Measurements from ENCODE around the gene VPS33A. TPM values are rescaled to one million over a fixed set of nuclear protein-coding genes. Genes with fewer than 3 reads are reported as not detected.

VPS33A gene
- total RNA-seq, 1 donor from 2014 or later: 15.1 TPM

GRCh38 chr12:122232691-122233090 lies 33.6 kb downstream of the VPS33A start:
- H3K4me3 ChIP-seq (ENCODE audit: low read depth, low read length): no peak overlapping the region
- no peak for DNase-seq (ENCODE audit: low read depth)
- no peak for TF ChIP-seq CTCF (conservative IDR thresholded peaks at IDR 0.05; ENCODE audit: low read depth, low read length)

- TF ChIP-seq CTCF (conservative IDR thresholded peaks at IDR 0.05; ENCODE audit: low read depth, low read length): no peak
Observed at GRCh38 chr12:122230798-122231197, 35.5 kb downstream of the VPS33A start.

GRCh38 chr12:122228092-122228491 lies 38.2 kb downstream of the VPS33A start:
- DNase-seq (ENCODE audit: low read depth): no peak
- no peak for TF ChIP-seq CTCF (conservative IDR thresholded peaks at IDR 0.05; ENCODE audit: low read depth, low read length)
- no peak overlapping the region for H3K4me3 ChIP-seq (ENCODE audit: low read depth, low read length)

More at GRCh38 chr12:122230798-122231197, 35.5 kb downstream of the VPS33A start:
- no peak for DNase-seq (ENCODE audit: low read depth)
- H3K4me3 ChIP-seq (ENCODE audit: low read depth, low read length): no peak overlapping the region

GRCh38 chr12:122227341-122227740 lies 39.0 kb downstream of the VPS33A start:
- DNase-seq (ENCODE audit: low read depth): no peak
- no peak for TF ChIP-seq CTCF (conservative IDR thresholded peaks at IDR 0.05; ENCODE audit: low read depth, low read length)

GRCh38 chr12:122226366-122227125 lies 39.7 kb downstream of the VPS33A start:
- no peak for TF ChIP-seq CTCF (conservative IDR thresholded peaks at IDR 0.05; ENCODE audit: low read depth, low read length)
- no peak for DNase-seq (ENCODE audit: low read depth)
- H3K4me3 ChIP-seq (ENCODE audit: low read depth, low read length): peak overlapping the region; percentile 45

More at GRCh38 chr12:122227341-122227740, 39.0 kb downstream of the VPS33A start:
- H3K4me3 ChIP-seq (ENCODE audit: low read depth, low read length): no peak overlapping the region

GRCh38 chr12:122225683-122226365 lies 40.5 kb downstream of the VPS33A start, which contains the start of gene DIABLO:
Gene DIABLO (minus strand): TSS chr12:122226052. CDS start chr12:122226014, 38 bp downstream.
- TF ChIP-seq CTCF (conservative IDR thresholded peaks at IDR 0.05; ENCODE audit: low read depth, low read length): no peak
- DNase-seq (ENCODE audit: low read depth): peak; percentile 73
- H3K4me3 ChIP-seq (ENCODE audit: low read depth, low read length): peak within 1 kb of the TSS; percentile 98
